NCI-H2196 treated with DMSO at 0.1 percent for 48 hours (cell line): ENCODE measurements around the gene COL5A1.

Source experiments
- DNase-seq: peaks from one replicate; lab custom pipeline; 2025; ENCODE audit not compliant: unreplicated experiment; lab: John Stamatoyannopoulos, UW

Gene COL5A1

DNA sequence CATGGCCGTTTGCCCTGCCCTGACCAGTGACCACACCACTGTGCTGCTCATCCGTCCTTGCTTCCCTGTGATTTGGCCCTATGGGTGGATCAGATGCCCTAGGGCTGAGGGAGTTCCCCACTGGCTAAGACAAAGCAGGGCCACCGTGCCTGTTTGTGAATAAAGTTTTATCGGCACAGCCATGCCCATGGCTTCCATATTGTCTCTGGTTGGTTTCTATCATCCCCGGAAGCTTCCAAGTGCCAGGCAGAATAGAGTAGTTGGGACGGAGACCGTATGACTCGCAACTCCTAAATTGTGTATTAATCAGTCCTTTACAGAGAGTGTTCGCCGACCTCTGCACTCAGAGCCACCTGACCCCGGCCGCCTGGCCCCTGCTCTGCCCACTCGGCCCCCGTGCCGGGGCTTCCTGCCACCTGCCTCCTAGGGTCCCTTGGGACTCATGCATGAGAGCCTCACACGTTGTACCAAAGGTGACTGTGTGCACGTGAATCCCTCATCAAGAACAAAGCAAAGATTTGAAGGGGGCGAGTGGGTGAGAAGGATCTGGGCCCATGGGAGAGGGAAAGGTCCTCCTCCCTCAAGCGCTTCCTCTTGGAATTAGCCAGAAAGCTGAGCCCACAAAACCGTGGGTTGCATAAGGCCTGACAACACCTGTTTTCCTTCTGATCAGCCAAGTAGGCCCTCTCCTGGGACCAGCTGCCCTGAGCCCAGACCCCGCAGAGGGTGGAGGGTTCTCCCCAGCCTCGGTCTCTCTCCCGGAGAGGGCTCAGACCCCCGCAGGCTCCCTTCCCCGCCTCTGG is 227.3 kb downstream of the COL5A1 start:
- DNase-seq, result no peak

DNA sequence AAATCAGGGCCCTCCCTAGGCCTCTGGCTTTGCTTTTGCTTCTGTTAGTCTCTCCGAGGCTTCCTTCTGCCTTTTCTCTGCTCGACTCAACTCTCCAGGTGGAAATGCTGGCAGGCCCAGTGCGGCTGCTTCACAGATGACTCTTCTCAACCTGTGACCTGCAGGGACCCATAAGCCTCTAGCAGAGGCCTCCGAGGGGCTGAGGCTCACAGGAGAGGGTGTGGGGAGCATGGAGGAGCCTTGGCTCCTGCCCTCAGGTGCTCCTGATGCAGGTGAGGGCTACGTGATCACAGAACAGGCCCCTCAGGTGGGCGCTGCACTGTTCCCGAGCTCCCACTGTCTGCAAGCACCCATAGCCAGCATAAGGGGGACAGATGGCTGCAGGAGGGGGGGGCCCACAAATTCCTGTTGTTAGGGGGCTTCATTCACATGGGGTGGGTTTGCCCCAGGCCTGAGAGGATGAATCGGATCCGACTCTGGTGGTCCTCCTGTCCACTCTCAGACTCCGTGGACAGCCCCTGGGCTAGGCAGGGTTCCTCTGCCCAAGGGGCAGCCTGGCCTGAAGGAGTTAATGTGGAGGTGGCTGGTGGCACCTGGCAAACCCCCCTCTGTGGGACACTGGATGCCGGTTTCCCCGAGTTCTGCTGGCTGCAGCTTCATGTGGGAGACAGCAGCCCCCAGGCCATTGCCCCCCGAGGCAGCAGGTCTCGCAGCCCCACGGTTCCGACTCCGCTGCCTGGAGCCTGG is 228.1 kb downstream of the COL5A1 start:
- DNase-seq, result no peak

GRCh38 chr9:134870301-134870694 is 228.7 kb downstream of the COL5A1 start:
- no peak for DNase-seq

DNA sequence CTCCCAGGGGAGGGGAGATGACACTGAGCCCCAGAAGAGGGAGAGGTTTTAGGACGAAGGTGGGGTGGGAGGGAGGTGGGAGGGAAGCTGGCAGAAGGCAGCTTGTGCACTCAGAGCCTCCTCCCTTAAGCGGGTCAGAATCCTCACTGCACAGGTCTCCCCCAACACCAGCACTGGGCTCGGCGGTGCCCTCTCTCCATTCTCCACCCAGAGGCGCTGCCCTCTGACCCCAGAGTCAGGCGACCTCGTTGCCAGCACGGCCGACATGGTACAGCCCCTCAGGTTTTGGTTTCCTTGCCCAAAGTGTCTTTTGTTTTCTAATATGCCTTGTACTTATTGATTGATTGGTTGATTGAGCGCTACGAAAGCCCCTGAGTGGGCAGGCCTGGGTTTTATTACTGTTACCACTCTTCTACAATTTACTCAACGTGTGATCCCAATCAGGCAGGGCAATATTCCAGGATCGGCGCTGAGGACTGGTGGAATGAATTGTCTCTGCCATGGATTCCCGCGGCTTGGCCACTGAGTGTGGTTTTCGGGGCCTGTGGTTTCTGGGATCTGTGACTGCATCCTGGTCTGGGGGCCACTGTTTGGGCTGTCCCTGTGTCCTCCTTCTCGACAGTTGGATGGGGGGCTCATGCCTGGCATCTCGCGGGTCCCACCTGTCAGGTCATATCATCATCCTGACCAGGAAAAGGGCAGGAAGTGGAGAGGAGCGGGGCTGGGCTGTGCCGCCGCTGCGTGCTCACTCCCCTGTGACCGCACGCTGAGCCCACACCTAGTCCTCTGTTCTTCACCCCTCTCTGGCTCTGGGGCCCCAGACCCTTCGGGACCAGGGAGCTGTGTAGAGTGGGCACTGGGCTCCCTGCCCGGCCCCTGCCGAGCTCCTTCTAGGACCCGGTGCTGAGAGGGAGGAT is 229.4 kb downstream of the COL5A1 start:
- DNase-seq, result no peak

- no peak for DNase-seq
Observed at GRCh38 chr9:134871697-134872340, 230.2 kb downstream of the COL5A1 start.

DNA sequence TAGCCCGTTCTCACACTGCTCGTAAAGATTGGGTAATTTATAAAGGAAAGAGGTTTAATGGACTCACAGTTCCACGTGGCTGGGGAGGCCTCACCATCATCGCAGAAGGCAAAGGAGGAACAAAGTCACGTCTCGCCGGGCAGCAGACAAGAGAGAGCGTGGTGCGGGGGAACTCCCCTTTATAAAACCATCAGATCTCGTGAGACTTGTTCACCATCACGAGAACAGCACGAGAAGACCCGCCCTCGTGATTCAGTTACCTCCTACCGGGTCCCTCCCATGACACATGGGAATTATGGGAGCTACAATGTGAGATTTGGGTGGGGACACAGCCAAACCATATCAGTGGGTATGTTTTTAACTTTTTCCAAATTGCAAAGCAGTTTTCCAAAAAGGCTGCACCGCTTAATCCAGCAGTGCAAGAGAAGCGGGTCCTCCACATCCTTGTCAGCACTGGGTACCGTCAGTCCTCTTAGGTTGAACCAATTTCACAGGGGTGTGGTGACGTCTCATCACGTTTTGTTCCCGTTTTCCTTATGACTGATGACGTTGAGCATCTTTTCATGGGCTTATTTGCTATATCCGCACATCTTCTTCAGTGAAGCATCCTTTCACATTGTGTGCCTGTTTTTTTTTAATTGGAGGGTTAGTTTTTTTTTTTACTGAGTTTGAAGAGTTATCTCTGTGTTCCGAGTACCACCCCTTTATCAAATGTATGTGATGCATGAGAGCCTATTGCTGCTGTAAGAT is 231.1 kb downstream of the COL5A1 start:
- no peak for DNase-seq

DNA sequence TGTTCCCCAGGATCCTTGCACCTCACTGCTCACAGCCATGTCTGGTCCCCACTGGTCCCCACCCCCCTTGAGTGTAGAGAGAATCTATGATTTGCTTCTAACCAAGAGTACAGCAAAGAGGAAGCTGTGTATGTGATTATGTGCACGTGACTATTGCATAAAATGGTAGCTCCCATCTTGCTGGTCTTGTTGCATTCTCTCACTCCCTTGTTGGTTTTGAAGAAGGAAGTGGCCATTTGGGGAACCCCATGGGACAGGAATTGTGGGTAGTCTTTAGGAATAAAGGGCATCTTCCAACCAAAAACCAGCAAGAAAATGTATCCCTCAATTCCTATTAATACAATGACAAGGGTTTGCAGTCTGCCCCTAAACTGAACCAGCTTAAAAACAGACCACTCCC is 233.8 kb downstream of the COL5A1 start:
- DNase-seq, result no peak

DNA sequence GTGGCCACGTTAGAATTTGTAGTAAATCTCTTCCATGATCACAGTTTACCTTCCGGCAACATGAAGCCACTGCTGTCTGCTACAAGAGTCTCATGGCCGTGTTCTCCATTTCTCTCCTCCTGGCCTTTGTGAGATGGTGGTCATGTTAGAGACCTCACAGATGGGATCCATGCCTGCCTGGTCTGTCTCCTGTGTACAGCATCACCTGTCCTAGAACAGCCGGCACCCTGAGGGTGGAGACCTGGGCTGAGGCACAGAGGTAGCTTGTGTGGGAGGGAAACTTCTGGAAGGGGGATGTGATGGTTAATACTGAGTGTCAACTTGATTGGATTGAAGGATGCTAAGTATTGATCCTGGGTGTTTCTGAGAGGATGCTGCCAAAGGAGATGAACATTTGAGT is 235.9 kb downstream of the COL5A1 start:
- DNase-seq, result no peak

- no peak for DNase-seq
Observed at GRCh38 chr9:134879664-134880483, 238.3 kb downstream of the COL5A1 start.

DNA sequence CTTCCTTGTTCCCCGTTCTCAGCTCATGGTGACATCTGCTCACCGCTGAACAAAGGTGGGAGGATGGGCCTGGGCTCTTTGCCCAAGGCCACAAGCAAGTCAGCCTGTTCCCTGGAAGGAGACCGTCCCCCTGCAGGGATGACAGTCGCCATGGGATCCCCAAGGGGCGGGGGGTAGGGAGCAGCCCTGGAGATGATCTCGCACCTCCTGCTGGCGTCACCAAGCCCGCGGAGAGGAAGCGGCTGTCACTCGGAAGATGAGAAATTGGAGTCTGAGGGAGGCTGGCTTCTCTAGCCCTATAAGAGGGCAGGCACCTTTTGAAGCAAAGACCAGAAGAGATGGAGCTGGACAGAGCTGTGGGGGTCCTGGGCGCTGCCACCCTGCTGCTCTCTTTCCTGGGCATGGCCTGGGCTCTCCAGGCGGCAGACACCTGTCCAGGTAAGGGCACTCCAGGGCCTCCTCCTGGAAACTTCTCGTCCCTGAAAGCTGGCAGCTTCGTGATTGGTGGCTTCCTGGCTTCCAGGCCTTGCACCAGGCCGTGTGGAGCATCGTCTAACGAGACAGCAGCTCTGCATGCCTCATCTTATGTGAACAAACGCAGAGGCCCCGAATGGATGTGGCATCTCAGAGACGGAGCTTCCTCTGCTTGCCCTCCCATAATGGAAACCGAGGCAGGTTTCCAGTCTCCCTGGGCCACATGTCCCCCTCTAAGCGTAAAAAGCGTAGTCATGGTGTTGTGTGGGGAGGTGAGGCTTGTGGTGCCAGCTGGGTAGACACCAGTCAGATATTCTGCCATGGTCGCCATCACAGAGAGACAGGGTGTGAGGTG is 239.1 kb downstream of the COL5A1 start, which contains the start of gene FCN2:
Gene FCN2, plus strand, starts transcription at position 327 of the 829 bp plus-strand sequence. Its CDS starts 12 bp downstream, at position 339.
- DNase-seq, result no peak

- no peak for DNase-seq
Observed at GRCh38 chr9:134881313-134881670, 239.7 kb downstream of the COL5A1 start.

GRCh38 chr9:134882204-134882785 is 240.7 kb downstream of the COL5A1 start:
- no peak for DNase-seq

DNA sequence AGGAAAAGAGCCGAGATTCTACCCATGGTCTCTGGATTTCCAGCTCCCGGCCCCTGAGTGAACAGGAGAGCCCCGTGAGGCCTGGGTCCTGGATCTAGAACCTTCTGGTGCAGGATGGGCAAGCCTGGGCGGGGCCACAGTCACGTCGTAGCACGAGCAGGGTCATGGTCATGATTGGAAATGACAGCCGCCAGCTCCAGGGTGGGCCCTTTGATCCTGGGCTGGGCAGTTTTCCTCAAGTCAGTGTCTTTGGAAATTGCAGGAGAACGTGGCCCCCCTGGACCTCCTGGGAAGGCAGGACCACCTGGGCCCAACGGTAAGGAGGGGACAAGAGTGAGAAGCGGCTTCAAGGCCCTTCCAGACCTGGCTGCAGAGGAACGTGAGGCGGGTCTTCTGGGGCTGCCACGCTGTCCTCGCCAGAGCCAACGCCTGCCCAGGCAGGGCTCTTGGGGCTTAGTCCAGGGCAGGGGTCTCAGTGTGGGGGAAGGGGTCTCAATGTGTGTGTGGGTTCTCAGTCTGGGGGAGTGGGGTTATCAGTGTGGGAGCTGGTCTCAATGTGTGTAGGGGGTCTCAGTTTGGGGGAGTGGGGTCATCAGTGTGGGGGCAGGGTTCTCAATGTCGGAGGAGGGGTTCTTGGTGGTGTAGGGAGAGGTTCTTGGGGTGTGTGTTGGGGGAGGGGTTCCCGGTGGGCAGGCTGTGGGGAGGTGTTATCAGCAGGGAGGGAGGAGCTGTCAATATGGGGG is 241.6 kb downstream of the COL5A1 start:
- no peak for DNase-seq

DNA sequence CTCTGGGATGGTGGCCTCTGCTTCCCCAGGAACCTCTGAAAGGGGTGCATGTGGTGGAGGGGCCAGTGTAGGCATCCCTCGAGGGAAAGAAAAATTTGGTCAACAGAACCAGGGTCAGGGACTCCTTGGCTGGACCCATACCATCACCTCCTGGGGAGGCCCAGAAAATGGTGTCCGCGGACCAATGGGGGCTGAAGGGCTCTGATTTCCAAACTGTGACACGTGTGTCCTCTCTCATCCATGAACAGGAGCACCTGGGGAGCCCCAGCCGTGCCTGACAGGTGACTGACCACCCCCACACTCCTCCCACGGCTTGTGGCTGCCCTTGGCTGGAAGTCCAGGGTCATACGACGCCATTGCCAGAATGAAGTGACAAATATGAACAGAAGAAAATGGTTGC is 242.9 kb downstream of the COL5A1 start:
- DNase-seq, result no peak

DNA sequence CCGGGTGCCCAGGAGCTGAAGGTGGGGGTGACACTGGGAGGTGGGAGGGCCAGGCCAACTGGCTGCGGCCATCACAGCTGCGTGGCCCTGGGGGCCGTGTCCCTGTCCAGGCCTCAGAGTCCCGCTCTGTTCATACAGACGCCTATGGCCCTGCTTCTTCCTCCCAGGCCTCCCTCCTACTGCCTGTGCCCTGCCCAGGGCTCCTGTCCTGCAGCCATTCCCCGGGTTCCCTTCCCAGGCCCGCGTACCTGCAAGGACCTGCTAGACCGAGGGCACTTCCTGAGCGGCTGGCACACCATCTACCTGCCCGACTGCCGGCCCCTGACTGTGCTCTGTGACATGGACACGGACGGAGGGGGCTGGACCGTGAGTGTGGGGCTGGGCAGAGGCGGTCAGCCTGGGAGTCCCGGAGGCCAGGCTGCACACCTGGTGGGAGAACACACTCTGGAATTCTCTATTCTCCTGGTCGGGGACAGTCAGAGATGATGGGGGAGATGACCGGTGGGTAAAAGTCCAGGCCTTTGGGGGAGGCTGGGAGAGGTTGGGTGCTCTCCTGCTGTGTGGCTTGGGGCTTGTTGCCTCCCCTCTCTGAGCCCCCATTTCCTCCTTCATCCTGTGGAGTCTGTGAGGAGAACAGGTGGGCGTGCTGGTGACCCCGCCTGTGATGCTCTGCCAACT is 243.5 kb downstream of the COL5A1 start:
- DNase-seq, result no peak

- DNase-seq, result no peak
Observed at GRCh38 chr9:134885679-134886412, 244.2 kb downstream of the COL5A1 start.
